Measurements from ENCODE around the gene EPHX1.
"Not testable (repeated sequence)": the region's sequence is repeated elsewhere in the genome, so short reads cannot be mapped to it uniquely, and the experiment has no call there.

EPHX1 gene

DNA sequence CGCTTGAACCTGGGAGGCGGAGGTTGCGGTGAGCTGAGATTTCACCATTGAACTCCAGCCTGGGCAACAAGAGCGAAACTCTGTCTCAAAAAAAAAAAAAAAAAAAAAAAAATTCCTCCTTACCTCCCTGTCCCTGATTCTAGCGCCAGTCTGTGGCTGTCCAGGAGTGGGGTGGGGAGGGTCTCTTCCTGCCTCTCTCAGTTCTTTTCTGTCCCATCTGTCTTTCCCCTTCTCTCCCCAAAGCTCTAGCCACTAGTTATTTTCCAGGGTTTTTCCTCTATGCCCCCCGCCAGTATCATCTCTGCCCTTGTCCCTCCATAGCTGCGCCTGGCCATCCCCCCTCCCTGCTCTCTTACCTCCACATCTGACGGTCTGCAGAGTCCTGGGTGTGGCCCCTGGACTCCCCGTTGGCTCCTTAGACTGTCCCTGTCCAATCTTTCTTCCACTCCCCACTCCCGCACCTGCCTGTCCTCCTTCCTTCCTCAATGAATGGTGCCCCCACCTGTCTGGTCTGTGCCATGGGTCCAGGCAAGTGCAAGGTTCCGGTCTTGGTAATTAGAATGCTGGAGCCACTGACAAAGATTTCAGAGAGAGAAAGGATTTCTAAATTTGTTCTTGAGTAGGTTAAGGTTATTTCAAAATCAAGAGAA is 73.8 kb downstream of the EPHX1 start:
- no peak for DNase-seq

DNA sequence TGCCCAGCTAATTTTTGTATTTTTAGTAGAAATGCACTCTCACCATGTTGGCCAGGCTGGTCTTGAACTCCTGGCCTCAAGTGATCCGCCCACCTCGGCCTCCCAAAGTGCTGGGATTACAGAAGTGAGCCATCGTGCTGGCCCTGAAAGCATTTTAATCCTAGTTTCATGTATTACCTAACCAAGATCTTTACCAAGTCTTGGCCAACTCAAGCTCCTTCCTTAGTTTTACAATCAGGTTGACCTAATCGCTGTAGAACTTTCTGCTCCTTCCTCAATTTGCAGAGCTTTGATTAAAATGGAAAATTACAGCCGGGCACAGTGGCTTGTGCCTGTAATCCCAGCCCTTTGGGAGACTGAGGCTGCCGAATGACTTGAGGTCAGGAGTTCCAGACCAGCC is 75.4 kb downstream of the EPHX1 start:
- no peak for DNase-seq

DNA sequence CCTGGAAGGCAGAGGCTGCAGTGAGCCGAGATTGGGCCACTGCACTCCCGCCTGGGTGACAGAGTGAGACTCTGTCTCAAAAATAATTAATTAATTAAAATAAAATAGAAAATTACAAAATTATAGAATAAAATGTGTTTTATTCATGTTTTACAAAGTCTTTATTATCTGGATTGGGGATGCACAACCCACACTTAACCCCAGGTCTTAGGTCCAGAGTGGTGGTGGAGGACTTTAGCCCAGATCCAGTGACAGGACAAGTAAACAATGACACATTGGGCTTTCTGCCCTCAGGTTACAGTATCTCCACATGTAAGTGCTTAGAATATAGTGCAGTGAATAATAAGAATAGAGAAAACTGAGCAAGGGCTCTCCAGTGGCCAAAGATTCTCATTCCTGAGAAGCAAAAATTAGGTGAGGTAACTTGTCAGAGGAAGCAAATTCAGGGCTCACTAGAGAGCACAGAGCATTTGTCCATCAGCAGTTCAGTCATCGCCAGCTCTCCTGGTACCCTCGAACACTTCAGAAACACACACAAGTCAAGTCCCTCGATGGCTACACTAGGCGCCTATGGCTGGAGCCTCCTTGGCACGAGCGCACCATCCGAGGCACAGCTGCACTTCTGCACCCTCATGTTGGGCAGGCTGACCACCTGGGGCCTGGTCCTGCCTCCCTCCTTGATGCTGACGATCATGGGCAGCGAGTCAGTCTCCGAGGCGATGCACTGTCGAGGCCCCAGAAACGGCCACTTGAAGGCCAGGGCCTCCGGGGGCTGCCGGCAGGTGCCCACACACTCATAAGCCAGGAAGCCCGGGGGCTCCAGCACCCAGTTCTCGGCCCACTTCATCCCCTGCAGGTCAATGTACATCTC is 76.5 kb downstream of the EPHX1 start:
- DNase-seq, result no peak

DNA sequence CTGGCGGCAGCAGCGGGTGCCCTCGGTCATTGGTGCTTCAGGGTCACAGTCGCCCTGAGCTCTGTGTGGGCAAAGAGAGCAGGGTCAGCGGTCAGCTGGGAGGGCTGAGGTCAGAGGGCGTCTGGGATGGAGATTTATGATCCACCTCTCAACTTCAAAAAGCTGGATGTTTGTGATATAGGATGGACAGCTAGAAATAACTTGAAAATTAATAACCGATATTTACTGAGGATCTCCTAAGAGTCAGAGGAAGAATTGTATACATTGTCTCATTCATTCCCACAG is 77.0 kb downstream of the EPHX1 start:
- no peak for DNase-seq

DNA sequence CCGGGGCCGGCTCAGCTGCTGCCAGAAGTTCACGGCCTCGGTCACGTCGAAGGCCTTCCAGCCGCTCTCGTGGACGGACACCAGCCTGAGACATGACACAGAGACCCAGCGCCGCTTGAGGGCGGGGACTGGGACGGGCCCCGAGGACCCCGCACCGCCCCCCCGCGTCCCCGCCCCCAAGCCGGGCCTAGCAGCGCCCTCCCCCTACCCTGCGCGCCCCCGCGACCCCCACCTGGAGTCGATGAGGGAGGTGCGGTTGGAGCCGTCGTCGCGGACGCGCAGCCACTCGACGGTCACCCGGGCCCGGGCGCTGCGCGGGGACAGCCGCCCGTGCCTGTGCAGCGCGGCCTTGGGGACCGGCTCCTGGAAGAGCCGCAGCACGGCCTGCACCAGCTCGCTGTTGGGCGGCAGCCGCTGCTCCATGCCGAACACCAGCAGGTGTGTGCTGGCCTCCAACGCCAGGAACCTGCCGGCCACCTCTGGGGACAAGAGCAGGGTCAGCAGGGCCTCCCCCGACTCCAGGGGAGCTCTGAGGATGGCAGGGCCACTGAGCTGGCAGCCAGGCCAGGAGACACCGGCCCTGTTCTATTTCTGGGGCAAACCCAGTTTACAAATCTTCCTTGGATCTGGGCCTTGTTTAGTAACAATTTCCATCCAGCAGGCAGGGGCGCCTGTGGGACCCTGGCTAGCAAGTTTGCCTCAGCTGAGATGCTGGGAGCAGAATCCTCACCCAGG is 77.8 kb downstream of the EPHX1 start:
- DNase-seq, result not testable (repeated sequence)

DNA sequence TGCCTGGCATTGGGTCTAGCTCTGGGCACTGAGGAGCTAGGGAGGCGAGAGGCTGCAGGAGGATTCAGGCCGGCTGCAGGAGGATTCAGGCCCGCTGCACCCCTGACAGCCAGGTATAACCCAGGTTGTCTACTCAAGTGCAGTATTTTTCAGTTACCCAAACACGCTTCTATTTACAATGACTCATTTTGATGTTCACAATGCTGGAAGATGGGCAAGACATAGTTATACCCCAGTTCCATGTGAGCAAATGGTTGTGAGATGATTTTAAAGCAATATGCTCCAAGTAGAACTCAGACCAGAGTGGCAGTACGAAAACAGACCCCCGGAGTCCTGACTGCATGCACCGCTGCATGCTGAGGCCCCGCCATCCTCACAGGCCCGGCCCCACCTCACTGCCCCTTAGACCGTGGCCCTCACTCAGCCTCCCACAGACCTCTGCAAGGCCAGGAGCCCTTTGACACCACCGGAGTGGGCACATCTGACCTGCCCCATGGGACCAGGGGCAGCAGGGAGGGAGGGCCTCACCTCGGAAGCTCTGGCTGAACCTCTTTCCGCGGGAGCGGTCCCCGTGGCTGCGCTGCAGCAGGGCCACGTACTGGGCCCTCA is 78.5 kb downstream of the EPHX1 start:
- DNase-seq, result no peak

DNA sequence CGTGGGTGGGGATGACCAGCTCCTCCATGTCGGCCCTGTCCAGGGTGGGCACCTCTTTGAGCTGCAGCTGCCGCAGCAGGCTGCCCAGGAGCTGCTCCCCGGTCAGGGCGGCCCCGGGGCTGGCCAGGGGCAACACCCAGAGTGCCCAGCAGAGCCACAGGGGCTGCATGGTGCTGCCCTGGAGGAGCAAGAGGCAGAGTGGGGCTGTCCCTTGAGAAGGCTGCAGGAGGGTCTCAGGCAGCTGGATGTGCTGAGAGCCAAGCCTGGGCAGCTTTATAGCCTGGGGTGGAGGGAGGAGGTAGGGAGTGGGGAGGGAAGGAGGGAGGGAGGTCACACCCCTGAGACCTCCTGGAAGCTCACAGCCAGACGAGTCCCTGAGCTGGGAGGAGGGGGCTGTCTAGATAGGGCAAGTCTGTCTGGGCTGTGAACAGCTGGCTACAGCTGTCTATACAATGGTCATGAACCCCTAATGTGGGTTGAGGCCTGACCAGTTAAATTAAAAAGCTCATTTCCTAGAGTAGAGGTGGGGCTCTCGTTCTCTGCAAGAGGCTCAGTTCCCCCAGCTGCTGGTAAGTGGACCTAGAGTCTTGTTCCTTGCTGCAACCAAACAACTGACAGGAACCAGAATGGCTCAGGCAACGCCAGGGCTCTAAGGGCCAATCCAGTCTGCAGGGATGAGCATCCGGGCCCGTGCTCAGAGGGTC is 79.1 kb downstream of the EPHX1 start, which contains the start of gene LEFTY1:
LEFTY1 (minus strand) TSS at position 249 of the 704 bp plus-strand sequence; CDS start at position 169, 80 bp downstream.
- DNase-seq, result no peak

DNA sequence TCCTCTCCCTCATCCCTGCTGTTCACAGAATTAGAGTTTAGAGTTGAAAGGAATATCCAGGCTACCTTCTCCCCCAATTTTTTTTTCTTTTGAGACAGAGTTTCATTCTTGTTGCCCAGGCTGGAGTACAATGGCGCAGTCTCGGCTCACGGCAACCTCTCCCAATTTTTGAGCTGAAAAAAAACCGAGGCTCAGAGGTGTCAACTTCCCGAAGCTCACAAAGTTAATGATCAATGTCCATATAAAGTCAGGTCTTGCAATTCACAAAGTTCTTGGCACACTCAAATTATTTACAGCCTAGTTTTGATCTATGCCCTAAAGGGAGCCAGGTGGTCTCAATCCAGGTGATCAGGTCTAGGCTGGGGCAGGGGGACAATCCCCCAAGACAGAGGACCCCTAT is 79.8 kb downstream of the EPHX1 start:
- no peak for DNase-seq

DNA sequence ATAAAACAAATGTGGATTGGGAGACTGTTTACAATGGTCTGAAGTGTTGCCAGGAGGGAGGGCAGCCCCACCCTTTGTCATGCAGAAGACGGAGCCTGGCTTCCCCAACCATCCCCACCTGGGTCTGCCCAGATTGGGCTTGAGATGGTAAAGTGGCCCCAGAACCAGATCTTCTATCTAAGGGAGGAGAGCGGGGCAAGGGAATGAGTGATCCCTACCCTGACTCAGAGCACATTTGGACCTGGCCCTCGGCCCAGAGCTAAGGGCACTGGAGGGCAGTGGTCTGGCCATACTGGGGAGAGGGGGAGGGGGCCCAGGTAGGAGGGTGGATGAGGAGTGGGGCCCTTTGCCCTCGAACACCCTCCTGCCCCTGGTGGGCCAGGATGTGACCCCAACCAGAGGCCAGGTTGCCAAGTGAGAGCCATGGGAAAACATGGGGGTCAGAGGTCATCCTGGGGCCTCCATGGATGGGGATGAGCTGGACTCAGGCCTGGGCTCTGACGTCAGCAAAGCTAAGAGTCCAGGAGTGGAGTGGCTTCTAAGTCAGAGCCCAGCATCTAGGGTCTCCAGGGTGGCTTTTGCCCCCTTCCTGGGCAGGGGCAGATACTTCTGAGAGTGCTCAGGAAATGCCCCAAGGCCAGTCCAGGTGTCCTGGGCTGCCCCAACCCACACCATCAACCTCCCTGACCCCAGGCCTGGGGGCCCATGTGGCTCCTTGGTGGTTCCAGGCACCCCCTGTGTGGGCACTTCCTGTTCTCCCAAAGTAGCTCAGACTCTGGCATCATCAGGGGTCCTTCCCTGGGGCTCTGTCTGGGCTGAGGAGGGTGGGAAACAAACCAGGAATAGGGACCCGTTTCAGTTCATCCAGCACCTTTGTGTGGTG is 80.7 kb downstream of the EPHX1 start:
- DNase-seq, result no peak

DNA sequence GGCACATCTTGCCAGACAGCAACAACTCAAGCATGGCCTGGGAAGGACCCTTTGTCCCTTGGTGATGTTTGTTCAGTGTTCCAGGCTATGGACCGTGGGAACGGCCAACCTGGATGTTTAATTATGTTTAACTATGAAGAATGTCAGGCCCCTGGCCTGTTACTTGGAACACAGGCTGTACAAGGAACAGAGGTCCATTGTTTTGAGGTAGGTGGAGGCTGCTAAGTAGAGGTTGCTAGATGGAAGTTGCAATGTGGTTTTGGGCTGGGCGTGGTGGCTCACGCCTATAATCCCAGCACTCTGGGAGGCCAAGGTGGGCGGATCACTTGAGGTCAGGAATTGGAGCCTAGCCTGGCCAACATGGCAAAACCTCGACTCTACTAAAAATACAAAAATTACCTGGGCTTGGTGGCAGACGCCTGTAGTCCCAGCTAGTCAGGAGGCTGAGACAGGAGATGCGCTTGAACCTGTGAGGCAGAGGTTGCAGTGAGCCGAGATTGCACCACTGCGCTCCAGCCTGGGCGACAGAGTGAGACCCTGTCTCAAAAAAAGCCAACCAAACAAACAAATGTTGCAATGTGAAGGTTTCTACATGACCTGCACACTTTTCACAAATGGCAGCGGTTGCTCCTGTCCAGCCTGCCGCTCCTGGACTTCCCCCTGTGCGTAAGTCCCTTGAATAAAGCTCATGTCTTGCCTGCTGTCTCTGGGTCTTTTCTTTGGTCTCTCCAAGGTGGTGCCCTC is 81.5 kb downstream of the EPHX1 start:
- DNase-seq, result no peak

DNA sequence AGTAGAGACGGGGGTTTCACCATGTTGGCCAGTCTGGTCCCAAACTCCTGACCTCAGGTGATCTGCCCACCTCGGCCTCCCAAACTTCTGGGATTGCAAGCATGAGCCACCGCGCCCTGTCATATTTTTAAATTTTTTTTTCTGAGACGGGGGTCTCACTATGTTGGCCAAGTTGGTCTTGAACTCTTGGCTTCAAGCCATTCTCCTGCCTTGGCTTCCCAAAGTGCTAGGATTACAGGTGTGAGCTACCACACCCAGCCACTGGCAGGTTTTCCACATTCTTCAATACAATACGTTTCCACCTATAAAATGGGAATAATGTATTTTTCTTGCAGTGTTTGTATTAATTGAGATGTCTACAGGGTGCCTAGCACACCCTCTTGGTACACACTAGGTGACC is 82.4 kb downstream of the EPHX1 start:
- no peak for DNase-seq
